ENCODE results near the gene SPTBN2. TPM values are rescaled to one million over a fixed set of nuclear protein-coding genes. Genes with fewer than 3 reads are reported as not detected.
A peak's percentile ranks its signal among the peaks of the same experiment; 100 is the strongest.
"Not testable (repeated sequence)": the region's sequence is repeated elsewhere in the genome, so short reads cannot be mapped to it uniquely, and the experiment has no call there.

SPTBN2 gene
- total RNA-seq, 2 experiments from 2014 or later, result 0.31 TPM; not detected in 1

DNA sequence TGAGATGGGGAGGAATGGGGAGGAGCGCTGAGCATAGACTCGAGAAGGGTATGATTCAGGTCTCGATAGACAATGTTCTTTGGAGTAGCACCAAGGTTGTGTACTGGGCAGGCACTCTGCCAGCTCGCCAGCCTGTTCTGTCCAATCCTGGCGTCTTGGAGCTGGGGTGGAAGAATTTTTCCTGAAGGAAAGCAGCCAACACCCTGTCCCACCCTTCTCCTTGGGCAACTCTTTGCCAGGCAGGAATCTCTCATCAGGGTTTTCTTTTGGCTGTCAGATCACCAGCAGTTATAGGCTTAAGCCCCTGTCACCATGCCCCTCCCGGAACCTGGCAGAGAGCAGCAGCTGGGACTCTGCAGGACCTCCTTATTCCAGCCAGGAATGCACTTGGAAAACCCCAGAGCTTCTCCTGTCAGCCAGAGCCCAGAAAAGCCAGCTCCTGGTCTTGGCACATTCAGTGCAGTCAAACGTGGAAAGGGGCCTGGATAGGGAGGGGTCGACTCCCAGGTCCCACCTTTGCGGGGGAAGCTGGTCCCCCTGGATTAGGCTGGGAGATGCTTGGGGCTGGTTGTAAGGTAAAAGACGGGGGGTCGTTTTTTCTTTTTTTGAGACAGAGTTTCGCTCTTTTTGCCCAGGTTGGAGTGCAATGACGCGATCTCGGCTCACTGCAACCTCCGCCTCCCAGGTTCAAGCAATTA, 14.4 kb upstream of the SPTBN2 start:
- DNase-seq (no peak), ATAC-seq (no peak)
- ChIA-PET POLR2A (interaction anchor here (1.3 to 1.5 kb wide), 2 partner anchors 14 to 100 kb away, joined by 3 to 5 read pairs; partner anchors contain the start of genes RCE1 and SPTBN2), CTCF (interaction anchor here (0.6 to 1.6 kb wide), 3 partner anchors 33 to 598 kb away, joined by 3 read pairs; no protein-coding TSS in a partner anchor)
- H3K4me3 Mint-ChIP-seq, result peak overlapping the region; percentile 85
- peaks cover 16% of the 10 kb centered on the region for H3K4me1 Mint-ChIP-seq (ENCODE audit: low read depth)
- H3K27ac Mint-ChIP-seq, result no peak overlapping the region
- H3K27me3 Mint-ChIP-seq (ENCODE audit: low read depth), result peaks cover 7% of the 10 kb centered on the region
- peaks cover 6% of the 10 kb centered on the region for H3K9me3 Mint-ChIP-seq (ENCODE audit: insufficient read depth)
- peaks cover 2% of the 10 kb centered on the region for H3K36me3 Mint-ChIP-seq (ENCODE audit: low read depth)

DNA sequence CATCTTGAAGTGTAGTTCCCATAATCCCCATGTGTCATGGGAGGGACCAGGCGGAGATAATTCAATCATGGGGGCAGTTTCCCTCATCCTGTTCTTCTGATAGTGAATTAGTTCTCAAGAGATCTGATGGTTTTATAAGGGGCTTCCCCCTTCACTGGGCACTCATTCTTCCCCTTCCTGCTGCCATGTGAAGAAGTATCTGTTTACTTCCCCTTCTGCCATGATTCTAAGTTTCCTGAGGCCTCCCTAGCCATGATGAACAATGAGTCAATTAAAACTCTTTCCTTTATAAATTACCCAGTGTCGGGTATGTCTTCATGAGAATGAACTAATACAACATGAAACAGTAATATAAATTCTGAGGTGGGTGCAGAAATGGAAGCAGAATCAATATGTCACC, 12.1 kb upstream of the SPTBN2 start:
- no peak overlapping the region for H3K4me3 Mint-ChIP-seq
- DNase-seq (no peak), ATAC-seq (no peak)
- peaks cover 6% of the 10 kb centered on the region for H3K9me3 Mint-ChIP-seq (ENCODE audit: insufficient read depth)
- POLR2A ChIA-PET, result no interaction called here
- peaks cover 2% of the 10 kb centered on the region for H3K36me3 Mint-ChIP-seq (ENCODE audit: low read depth)
- H3K27ac Mint-ChIP-seq, result no peak overlapping the region
- CTCF ChIA-PET, result no interaction called here
- H3K4me1 Mint-ChIP-seq (ENCODE audit: low read depth), result peaks cover 16% of the 10 kb centered on the region
- H3K27me3 Mint-ChIP-seq (ENCODE audit: low read depth), result peaks cover 17% of the 10 kb centered on the region

DNA sequence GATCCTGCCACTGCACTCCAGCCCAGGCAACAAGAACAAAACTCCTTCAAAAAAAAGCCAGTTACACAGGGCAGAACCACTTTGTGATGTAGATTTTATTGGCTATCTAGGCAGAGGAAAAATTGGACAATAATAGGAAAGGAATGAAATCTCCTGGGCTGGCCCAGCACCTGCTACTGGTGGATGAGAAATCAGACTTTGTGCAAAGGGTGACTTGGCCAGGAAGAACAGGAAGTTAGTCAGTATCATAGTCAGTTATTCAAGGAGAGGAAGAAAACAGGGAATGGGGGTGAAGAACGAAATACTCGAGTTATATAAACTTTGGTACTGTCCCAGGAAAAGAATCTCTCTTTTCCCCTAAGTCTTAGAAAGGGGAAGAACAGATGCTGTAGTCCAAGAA, 11.0 kb upstream of the SPTBN2 start:
- no peak for DNase-seq
- no peak overlapping the region for H3K27ac Mint-ChIP-seq
- ATAC-seq, result no peak
- H3K36me3 Mint-ChIP-seq (ENCODE audit: low read depth), result peaks cover 2% of the 10 kb centered on the region
- peaks cover 7% of the 10 kb centered on the region for H3K4me1 Mint-ChIP-seq (ENCODE audit: low read depth)
- peaks cover 17% of the 10 kb centered on the region for H3K27me3 Mint-ChIP-seq (ENCODE audit: low read depth)
- ChIA-PET CTCF (no interaction called here), POLR2A (no interaction called here)
- no peak overlapping the region for H3K4me3 Mint-ChIP-seq
- H3K9me3 Mint-ChIP-seq (ENCODE audit: insufficient read depth), result peaks cover 6% of the 10 kb centered on the region

DNA sequence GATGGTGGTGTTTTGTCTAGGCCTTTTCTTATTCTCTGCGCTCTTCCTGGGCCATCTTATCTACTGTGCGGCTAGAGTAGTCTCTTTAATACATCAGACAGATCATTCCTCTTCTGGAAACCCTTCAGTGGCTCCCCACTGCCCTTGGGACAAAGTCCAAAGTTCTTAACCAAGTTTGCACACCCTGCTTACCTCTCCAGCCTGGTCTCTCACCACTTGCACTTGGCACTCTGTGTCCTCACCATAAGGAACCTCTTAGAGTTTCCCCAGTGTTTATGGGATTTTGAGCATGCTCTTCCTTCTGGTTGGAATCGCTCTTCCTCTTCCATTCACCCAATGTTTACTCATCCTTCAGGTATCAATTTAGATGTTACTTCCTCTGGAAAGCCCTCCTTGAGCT, 5.2 kb upstream of the SPTBN2 start:
- H3K4me1 Mint-ChIP-seq (ENCODE audit: low read depth), result no peaks in the 10 kb centered on the region

DNA sequence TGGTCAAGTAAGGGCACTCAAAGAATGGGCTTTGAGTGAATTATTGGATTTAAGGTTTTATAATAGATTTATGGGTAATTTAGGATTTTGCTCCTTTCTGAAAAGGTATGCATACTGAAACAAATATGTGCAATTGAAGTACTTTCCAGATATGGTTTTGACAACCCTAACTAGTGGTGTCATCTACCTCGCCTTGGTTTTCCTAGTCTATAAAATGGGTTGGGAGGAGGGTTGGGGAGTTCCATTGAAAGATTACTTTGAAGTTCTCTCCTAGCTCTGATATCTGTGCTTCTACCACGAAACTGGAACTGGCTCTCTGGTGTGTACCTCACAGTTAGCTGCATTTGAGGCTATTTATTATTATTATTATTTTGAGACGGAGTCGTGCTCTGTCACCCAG, 431 bp upstream of the SPTBN2 start:
- Mint-ChIP-seq H3K27ac (no peak overlapping the region), H3K36me3 (ENCODE audit: low read depth) (no peaks in the 10 kb centered on the region), H3K4me1 (ENCODE audit: low read depth) (peaks cover 17% of the 10 kb centered on the region), H3K9me3 (ENCODE audit: insufficient read depth) (no peaks in the 10 kb centered on the region), H3K27me3 (ENCODE audit: low read depth) (peaks cover 69% of the 10 kb centered on the region), H3K4me3 (no peak overlapping the region)
- DNase-seq (no peak), ATAC-seq (no peak)
- POLR2A ChIA-PET, result interaction anchor here (1.2 kb wide), 1 partner anchor 14 kb away, joined by 3 read pairs; no protein-coding TSS in a partner anchor
- CTCF ChIA-PET, result no interaction called here

More for the DNA sequence above, 5.2 kb upstream of the SPTBN2 start:
- Mint-ChIP-seq H3K9me3 (ENCODE audit: insufficient read depth) (no peaks in the 10 kb centered on the region), H3K27ac (no peak overlapping the region), H3K27me3 (ENCODE audit: low read depth) (peaks cover 45% of the 10 kb centered on the region), H3K4me3 (no peak overlapping the region), H3K36me3 (ENCODE audit: low read depth) (no peaks in the 10 kb centered on the region)
- POLR2A ChIA-PET, result no interaction called here
- CTCF ChIA-PET, result no interaction called here
- DNase-seq (no peak), ATAC-seq (no peak)

DNA sequence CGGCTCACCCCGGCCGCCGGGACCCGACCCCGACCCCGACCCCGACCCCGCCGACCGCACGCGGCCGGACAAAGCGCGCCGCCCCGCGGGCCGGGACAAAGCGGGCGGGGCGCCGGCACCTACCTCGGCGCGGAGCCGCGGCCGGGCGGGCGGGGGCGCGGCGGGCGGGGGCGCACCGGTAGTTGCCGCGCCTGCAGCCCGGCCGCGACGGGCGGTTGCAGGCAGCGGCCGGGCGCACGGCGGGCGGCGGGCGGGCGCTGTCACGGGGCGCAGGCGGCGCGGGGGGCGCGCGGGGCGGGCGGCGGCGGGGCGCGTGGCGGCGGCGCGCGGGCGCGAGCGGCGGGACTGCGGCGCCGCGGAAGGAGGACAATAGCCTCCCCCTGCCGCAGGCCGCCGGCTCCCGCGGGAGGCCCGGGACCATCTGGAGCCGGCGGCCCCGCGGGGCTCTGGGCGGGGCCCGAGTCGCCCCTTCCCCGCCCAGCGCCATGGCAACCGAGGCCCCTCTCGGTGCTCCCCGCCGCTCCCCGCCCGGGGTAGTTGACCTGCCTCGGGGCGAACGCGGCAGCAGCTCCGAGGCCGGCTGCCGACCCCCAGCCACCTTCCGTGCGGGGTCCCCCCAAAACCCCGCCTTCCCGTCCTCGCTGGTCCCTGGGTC, 851 bp downstream of the SPTBN2 start:
- CTCF ChIA-PET, result interaction anchor here (0.7 kb wide), 1 partner anchor 11 kb away, joined by 3 read pairs; no protein-coding TSS in a partner anchor
- H3K27ac Mint-ChIP-seq, result peak overlapping the region; percentile 5
- no peak for DNase-seq

DNA sequence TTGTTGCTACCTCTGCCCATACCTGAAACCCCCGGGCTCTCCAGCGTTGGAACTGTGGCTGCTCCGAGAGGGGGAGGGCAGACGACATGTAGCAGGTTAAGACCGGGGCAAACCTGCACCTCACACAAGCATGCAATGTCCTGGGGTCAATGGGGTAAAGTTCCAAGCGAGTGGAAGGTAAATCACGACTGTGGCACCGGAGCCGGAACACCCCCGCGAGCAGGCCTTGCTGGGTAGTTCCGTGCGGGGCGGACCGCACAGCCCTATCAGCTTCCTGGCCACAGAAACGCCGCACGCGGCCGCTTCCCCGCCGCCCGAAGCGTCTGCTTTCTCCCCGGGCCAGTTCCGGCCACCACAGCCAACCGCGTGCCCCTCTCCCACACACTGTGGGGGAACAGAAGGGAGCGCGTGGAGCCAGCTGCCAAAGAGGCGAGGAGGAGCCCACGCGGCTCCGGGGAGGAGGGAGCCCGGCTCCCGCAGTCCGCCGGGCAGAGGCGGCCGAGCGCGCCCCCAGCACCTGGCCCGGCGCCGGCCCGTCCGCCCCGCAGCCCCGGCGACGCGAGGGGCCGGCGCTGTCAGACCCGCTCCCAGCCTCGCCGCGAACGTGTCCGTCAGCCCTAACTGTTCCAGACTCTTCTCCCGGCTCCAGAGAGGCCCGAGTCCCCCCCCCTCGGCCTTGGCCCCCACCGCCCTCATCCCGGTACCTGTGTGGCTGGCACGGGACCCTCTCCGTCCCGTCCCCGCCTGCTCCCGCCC, 1.6 kb downstream of the SPTBN2 start:
- ATAC-seq (peak; percentile 67), DNase-seq (peak; percentile 45)
- CTCF ChIA-PET, result no interaction called here
- no peaks in the 10 kb centered on the region for H3K36me3 Mint-ChIP-seq (ENCODE audit: low read depth)
- H3K27ac Mint-ChIP-seq, result no peak overlapping the region
- peaks cover 17% of the 10 kb centered on the region for H3K4me1 Mint-ChIP-seq (ENCODE audit: low read depth)
- POLR2A ChIA-PET, result no interaction called here
- H3K27me3 Mint-ChIP-seq (ENCODE audit: low read depth), result peaks cover 68% of the 10 kb centered on the region
- H3K4me3 Mint-ChIP-seq, result peak overlapping the region; percentile 12
- H3K9me3 Mint-ChIP-seq (ENCODE audit: insufficient read depth), result no peaks in the 10 kb centered on the region

More for the DNA sequence above, 851 bp downstream of the SPTBN2 start:
- H3K4me3 Mint-ChIP-seq, result peak overlapping the region; percentile 56
- peak; percentile 43 for ATAC-seq
- POLR2A ChIA-PET, result no interaction called here
- H3K36me3 Mint-ChIP-seq (ENCODE audit: low read depth), result no peaks in the 10 kb centered on the region
- peaks cover 69% of the 10 kb centered on the region for H3K27me3 Mint-ChIP-seq (ENCODE audit: low read depth)
- H3K4me1 Mint-ChIP-seq (ENCODE audit: low read depth), result peaks cover 17% of the 10 kb centered on the region
- no peaks in the 10 kb centered on the region for H3K9me3 Mint-ChIP-seq (ENCODE audit: insufficient read depth)

DNA sequence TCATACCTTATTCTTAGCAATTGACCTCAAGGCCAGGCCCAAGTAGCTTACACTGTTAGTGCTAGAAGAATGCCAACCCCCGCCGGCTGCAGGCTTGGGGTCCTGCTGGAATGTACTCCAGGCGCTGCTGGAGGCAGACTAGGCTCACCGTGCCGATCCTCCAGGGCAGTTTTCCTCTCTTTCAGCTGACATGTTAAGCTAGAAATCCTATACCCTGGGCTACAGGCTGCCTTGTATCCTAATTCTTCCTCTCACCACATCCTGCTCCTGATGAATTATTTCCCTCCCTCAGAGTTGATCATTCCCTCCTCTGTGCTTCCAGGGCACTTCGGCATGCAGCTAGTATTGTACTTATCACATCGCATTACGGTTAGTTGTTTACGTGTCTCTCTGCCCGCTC, 3.4 kb downstream of the SPTBN2 start:
- Mint-ChIP-seq H3K4me1 (ENCODE audit: low read depth) (peaks cover 18% of the 10 kb centered on the region), H3K27me3 (ENCODE audit: low read depth) (peaks cover 56% of the 10 kb centered on the region), H3K9me3 (ENCODE audit: insufficient read depth) (no peaks in the 10 kb centered on the region), H3K27ac (no peak overlapping the region), H3K4me3 (no peak overlapping the region), H3K36me3 (ENCODE audit: low read depth) (no peaks in the 10 kb centered on the region)
- DNase-seq, result no peak
- ChIA-PET POLR2A (no interaction called here), CTCF (interaction anchor here (1.3 to 1.5 kb wide), 2 partner anchors 30 to 109 kb away, joined by 4 read pairs; no protein-coding TSS in a partner anchor)
- ATAC-seq, result no peak

DNA sequence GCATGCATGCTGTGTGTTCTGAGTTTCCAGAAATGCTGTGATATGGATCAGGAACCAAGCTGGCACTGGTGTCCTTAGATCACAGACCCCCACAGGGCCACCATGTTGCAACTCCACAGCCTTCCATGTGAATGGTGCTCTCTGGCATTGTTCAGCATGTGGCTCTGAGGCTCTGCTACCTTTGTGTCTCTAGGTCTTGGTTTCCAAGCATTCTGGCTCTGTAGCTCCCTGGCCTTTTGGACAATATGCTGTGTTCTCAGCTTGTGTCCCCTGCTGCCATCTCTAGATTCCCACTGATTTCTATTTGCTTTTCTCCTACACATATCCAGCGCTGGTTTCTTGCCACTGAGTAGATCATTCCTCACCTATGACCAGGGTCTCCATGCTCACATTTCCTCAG, 3.9 kb downstream of the SPTBN2 start:
- H3K4me1 Mint-ChIP-seq (ENCODE audit: low read depth), result peaks cover 24% of the 10 kb centered on the region
- POLR2A ChIA-PET, result no interaction called here
- H3K27me3 Mint-ChIP-seq (ENCODE audit: low read depth), result peaks cover 56% of the 10 kb centered on the region
- no peaks in the 10 kb centered on the region for H3K9me3 Mint-ChIP-seq (ENCODE audit: insufficient read depth)
- CTCF ChIA-PET, result interaction anchor here (1.5 kb wide), 1 partner anchor 30 kb away, joined by 4 read pairs; no protein-coding TSS in a partner anchor
- no peak overlapping the region for H3K4me3 Mint-ChIP-seq
- DNase-seq (no peak), ATAC-seq (no peak)
- no peaks in the 10 kb centered on the region for H3K36me3 Mint-ChIP-seq (ENCODE audit: low read depth)
- H3K27ac Mint-ChIP-seq, result no peak overlapping the region

DNA sequence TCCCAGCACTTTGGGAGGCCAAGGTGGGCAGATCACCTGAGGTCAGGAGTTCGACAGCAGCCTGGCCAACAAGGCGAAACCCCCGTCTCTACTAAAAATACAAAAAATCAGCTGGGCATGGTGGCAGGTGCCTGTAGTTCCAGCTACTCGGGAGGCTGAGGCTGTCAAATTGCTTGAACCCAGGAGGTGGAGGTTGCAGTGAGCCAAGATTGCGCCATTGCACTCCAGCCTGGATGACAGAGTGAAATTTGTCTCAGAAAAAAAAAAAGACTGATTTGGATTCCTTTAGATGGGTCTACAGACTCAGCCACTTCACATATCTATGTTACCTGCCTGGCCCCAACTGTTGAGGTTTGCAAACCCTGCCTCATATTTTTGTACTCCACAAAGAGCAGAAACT, 4.8 kb downstream of the SPTBN2 start:
- H3K27ac Mint-ChIP-seq; ATAC-seq; H3K9me3 Mint-ChIP-seq (ENCODE audit: insufficient read depth); H3K4me3 Mint-ChIP-seq; H3K36me3 Mint-ChIP-seq (ENCODE audit: low read depth); DNase-seq; CTCF ChIA-PET: not testable (repeated sequence)
- POLR2A ChIA-PET, result interaction anchor here (0.7 kb wide), 1 partner anchor 13 kb away, joined by 4 read pairs; no protein-coding TSS in a partner anchor
- Mint-ChIP-seq H3K4me1 (ENCODE audit: low read depth) (peaks cover 33% of the 10 kb centered on the region), H3K27me3 (ENCODE audit: low read depth) (peaks cover 51% of the 10 kb centered on the region)

DNA sequence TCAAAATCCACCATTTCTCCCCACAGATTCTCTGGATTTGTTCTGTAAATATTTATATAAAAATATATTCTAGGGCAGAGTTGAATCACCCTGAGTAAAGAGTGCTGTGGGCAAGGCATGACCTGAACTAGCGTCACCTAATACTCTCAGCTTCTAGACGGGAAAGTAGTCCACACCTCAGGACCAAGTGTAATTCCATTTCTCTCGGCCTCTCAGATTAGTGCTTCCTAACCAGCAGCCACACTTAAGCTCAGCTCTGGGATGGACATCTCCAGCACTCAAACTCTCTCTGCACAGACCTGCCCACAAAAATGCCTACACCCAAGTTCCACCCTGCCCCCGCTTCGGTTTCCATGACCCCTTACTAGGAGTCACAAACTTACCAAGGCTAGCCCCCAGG, 5.3 kb downstream of the SPTBN2 start:
- peaks cover 46% of the 10 kb centered on the region for H3K27me3 Mint-ChIP-seq (ENCODE audit: low read depth)
- H3K36me3 Mint-ChIP-seq (ENCODE audit: low read depth), result no peaks in the 10 kb centered on the region
- no peak overlapping the region for H3K4me3 Mint-ChIP-seq
- no peak for DNase-seq
- ATAC-seq, result no peak
- H3K9me3 Mint-ChIP-seq (ENCODE audit: insufficient read depth), result no peaks in the 10 kb centered on the region
- no peak overlapping the region for H3K27ac Mint-ChIP-seq
- CTCF ChIA-PET, result no interaction called here
- POLR2A ChIA-PET, result no interaction called here
- H3K4me1 Mint-ChIP-seq (ENCODE audit: low read depth), result peaks cover 29% of the 10 kb centered on the region
